GM12872 (cell line): ENCODE results near the gene MMADHC.

Experiments
- TF ChIP-seq, protein P1 (sequence below): IDR thresholded peaks from 3 replicates; pipeline ENCODE4 v1.5.1; 2011; ENCODE audit warnings: low read depth, mild to moderate bottlenecking, low read length, moderate library complexity; ENCODE audit not compliant: insufficient read depth

MMADHC gene

DNA sequence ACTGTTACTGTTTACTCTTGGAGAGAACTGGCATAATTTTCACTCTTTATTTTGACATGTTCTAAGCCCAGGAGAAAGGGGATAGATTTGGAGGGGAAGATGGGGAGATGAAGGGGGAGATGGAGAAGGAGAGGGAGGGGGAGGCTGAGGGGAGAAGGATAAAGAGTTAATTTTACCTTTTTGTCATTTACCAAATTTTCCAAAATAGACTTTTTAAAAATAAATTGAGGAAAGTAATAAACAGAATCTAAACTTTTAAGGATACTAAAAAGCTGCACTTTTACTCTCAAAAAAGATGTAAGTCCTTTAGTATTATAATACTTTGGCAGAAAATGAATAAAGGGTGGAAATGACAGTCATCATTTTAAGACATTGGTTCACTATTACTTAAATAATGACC lies 12.3 kb downstream of the MMADHC start:
- TF ChIP-seq, protein P1, sequence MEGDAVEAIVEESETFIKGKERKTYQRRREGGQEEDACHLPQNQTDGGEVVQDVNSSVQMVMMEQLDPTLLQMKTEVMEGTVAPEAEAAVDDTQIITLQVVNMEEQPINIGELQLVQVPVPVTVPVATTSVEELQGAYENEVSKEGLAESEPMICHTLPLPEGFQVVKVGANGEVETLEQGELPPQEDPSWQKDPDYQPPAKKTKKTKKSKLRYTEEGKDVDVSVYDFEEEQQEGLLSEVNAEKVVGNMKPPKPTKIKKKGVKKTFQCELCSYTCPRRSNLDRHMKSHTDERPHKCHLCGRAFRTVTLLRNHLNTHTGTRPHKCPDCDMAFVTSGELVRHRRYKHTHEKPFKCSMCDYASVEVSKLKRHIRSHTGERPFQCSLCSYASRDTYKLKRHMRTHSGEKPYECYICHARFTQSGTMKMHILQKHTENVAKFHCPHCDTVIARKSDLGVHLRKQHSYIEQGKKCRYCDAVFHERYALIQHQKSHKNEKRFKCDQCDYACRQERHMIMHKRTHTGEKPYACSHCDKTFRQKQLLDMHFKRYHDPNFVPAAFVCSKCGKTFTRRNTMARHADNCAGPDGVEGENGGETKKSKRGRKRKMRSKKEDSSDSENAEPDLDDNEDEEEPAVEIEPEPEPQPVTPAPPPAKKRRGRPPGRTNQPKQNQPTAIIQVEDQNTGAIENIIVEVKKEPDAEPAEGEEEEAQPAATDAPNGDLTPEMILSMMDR, result no peak

DNA sequence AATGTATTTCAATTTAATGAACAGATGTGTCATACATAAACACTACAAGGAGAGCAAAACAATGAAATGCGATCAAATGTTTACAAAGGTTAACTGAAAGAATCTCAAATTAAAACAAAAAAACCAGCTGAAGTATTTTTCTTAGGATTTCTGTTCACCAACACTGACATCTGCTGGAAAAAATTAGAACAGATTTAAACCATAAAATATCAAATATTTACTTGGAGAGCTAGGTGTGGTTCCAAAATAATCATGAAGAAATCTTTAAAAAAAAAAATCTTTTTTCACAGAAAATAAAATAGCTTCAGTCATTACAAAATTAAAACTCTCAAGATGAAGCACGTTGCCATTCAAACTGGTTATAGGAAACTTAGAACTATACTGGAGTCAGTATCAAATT lies 13.8 kb downstream of the MMADHC start:
- TF ChIP-seq, protein P1, result no peak

GRCh38 chr2:149572102-149572953 lies 15.2 kb downstream of the MMADHC start:
- TF ChIP-seq, protein P1, result no peak

DNA sequence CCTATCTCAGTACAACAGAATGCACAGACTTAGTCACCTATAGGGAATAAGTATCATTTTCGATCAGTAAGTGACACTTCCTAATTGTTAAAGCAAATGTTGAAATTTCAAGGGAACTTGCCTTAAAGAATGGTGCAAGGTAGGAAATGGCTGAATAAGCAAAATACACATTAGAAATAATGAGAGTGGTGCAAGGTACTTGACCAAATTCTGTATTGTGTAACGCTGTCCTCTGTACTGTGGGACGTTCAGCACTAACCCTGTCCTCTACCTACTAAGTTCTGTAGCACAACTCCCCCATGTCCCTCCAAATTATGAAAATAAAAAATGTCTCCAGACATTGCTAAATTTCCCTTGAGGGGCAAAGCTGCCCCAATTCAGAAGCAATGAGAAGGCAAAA lies 19.4 kb downstream of the MMADHC start:
- TF ChIP-seq, protein P1, result no peak

DNA sequence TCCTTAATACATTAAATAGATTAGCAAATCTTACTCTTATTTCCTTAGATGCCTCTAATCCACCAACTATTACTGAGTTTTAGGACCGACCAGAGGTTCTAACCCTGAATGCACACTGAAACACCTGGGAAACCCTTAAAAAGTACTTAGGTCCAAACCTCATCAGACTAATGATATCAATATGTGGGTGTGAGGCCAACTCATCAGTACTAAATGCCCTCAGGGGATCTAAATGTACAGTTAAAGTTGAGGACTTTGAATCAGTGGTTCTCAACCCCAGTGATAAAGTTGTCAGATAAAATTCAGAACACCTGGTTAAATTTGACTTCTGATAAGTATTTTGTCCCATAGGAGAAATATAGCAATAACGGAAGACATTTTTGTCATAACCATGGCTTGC lies 20.9 kb downstream of the MMADHC start:
- TF ChIP-seq, protein P1, result no peak

DNA sequence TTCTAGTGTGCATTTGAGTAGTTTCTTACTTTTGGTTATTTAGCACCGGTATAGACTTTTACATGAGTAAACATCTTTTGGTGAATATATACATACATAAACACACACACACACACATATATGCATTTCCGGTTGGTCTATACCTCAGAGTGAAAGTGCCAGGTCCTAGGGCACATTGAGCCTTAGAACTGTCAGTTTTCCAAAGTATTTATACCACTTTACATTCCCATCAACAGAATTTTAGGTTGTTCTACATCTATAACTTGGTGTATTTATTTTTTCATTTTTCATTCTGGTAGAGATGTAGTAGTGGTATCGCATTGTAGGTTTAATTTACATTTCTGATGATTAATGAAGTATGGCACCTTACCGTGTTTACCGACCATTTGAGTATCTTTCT lies 22.6 kb downstream of the MMADHC start:
- TF ChIP-seq, protein P1, result no peak

DNA sequence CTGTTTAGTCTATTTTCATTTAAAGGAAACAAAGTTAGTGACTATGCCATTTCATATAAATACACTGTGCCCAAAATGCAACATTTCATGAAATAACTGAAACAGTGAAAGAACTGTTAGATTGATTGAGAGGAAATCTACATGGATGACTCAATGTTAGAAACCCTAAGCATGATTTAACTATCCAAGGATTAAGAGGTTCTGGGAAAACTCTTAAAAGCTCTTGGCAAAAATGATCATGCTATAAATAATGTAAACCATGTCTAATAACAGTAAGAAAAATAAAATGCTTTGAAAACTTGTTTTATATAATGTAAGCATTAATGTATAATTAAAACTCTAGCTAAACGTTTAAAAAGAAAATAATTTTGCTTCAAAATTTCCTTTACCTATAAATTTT lies 23.5 kb downstream of the MMADHC start:
- TF ChIP-seq, protein P1, result no peak
